PFSK-1 (cell line): ENCODE measurements around the gene DNAH2.

Experiments
- FOXP2 ChIP-seq: optimal IDR thresholded peaks from 2 replicates; pipeline ENCODE3; 2011; ENCODE audit warnings: borderline replicate concordance, control low read depth, inconsistent platforms; ENCODE audit not compliant: insufficient read depth; ENCODE audit errors: extremely low read length, extremely low read depth
- POLR2AphosphoS5 ChIP-seq: IDR thresholded peaks from 2 replicates; pipeline ENCODE4 v1.6.1; 2012; ENCODE audit warnings: low read depth, mild to moderate bottlenecking, control low read depth, low read length, moderate library complexity
- TAF1 ChIP-seq: IDR thresholded peaks from 2 replicates; pipeline ENCODE4 v1.6.1; 2012; ENCODE audit warnings: low read length, control low read depth, borderline replicate concordance; ENCODE audit not compliant: insufficient read depth

DNA sequence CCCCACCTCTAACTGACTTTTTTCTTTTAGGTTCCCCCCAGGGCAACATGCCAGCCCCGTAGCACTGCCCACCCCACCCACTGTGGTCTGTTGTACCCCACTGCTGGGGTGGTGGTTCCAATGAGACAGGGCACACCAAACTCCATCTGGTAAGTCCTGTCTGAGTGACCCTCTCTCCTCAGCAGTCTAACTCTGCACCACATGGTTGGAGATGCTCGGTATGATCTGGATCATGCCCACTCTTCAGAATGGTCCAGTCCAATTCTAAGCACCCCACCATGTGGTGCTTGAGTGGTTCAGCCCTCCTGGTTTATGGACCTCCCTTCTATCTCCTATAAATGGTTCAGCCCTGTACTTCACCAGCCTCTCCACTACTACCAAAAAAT, 122.3 kb downstream of the DNAH2 start:
- TF ChIP-seq POLR2AphosphoS5: no peak
- no peak for TF ChIP-seq TAF1
- TF ChIP-seq FOXP2: no peak
